Measurements from ENCODE around the gene AMPH.
A peak's percentile ranks its signal among the peaks of the same experiment; 100 is the strongest.

Gene AMPH

GRCh38 chr7:38561166-38561565 is 70.0 kb downstream of the AMPH start:
- Histone ChIP-seq H3K4me3 (IDR thresholded peaks at IDR 0.05; ENCODE audit: insufficient read depth, low read depth, low read length) (no peak overlapping the region), H3K4me1 (ENCODE audit: low read depth, poor library complexity, severe bottlenecking) (no peaks in the 10 kb centered on the region), H4K20me1 (ENCODE audit: insufficient read depth) (no peaks in the 10 kb centered on the region), H3K27ac (no peak overlapping the region), H3K79me2 (ENCODE audit: insufficient read depth, low read depth) (no peaks in the 10 kb centered on the region), H3K4me2 (no peak overlapping the region), H3K36me3 (ENCODE audit: insufficient read depth) (no peaks in the 10 kb centered on the region), H2AFZ (ENCODE audit: low read depth) (no peak overlapping the region), H3K27me3 (ENCODE audit: insufficient read depth, low read depth) (no peaks in the 10 kb centered on the region), H3K9ac (no peak overlapping the region)
- no peak for TF ChIP-seq CTCF (conservative IDR thresholded peaks at IDR 0.05; ENCODE audit: low read depth, low read length)

GRCh38 chr7:38558761-38559345 is 72.3 kb downstream of the AMPH start:
- H3K4me1 ChIP-seq (ENCODE audit: low read depth, poor library complexity, severe bottlenecking): no peaks in the 10 kb centered on the region
- H3K27me3 ChIP-seq (ENCODE audit: insufficient read depth, low read depth): no peaks in the 10 kb centered on the region
- H3K4me3 ChIP-seq (IDR thresholded peaks at IDR 0.05; ENCODE audit: insufficient read depth, low read depth, low read length): no peak overlapping the region
- H3K36me3 ChIP-seq (ENCODE audit: insufficient read depth): no peaks in the 10 kb centered on the region
- no peaks in the 10 kb centered on the region for H3K79me2 ChIP-seq (ENCODE audit: insufficient read depth, low read depth)
- TF ChIP-seq CTCF (conservative IDR thresholded peaks at IDR 0.05; ENCODE audit: low read depth, low read length): no peak
- H3K9ac ChIP-seq: no peak overlapping the region
- H4K20me1 ChIP-seq (ENCODE audit: insufficient read depth): no peaks in the 10 kb centered on the region
- no peak overlapping the region for H2AFZ ChIP-seq (ENCODE audit: low read depth)
- no peak overlapping the region for H3K4me2 ChIP-seq
- H3K27ac ChIP-seq: no peak overlapping the region

- Histone ChIP-seq H3K27ac (no peak overlapping the region), H3K4me1 (ENCODE audit: low read depth, poor library complexity, severe bottlenecking) (peaks cover 14% of the 10 kb centered on the region), H3K79me2 (ENCODE audit: insufficient read depth, low read depth) (no peaks in the 10 kb centered on the region), H3K4me3 (IDR thresholded peaks at IDR 0.05; ENCODE audit: insufficient read depth, low read depth, low read length) (no peak overlapping the region), H2AFZ (ENCODE audit: low read depth) (no peak overlapping the region), H3K9ac (no peak overlapping the region), H3K4me2 (no peak overlapping the region), H3K36me3 (ENCODE audit: insufficient read depth) (no peaks in the 10 kb centered on the region), H4K20me1 (ENCODE audit: insufficient read depth) (no peaks in the 10 kb centered on the region), H3K27me3 (ENCODE audit: insufficient read depth, low read depth) (no peaks in the 10 kb centered on the region)
- no peak for TF ChIP-seq CTCF (conservative IDR thresholded peaks at IDR 0.05; ENCODE audit: low read depth, low read length)
Observed at GRCh38 chr7:38554586-38554985, 76.6 kb downstream of the AMPH start.

- no peak overlapping the region for H3K9ac ChIP-seq
Observed at GRCh38 chr7:38550836-38551235, 80.3 kb downstream of the AMPH start.

More at GRCh38 chr7:38550836-38551235, 80.3 kb downstream of the AMPH start:
- H3K4me1 ChIP-seq (ENCODE audit: low read depth, poor library complexity, severe bottlenecking): peaks cover 14% of the 10 kb centered on the region
- H3K4me3 ChIP-seq (IDR thresholded peaks at IDR 0.05; ENCODE audit: insufficient read depth, low read depth, low read length): no peak overlapping the region
- H3K36me3 ChIP-seq (ENCODE audit: insufficient read depth): no peaks in the 10 kb centered on the region
- peak overlapping the region; percentile 46 for H3K4me2 ChIP-seq
- TF ChIP-seq CTCF (conservative IDR thresholded peaks at IDR 0.05; ENCODE audit: low read depth, low read length): no peak
- H4K20me1 ChIP-seq (ENCODE audit: insufficient read depth): no peaks in the 10 kb centered on the region
- no peak overlapping the region; the same call in 1 of the 2 replicates for H3K27ac ChIP-seq
- no peak overlapping the region for H2AFZ ChIP-seq (ENCODE audit: low read depth)
- H3K79me2 ChIP-seq (ENCODE audit: insufficient read depth, low read depth): no peaks in the 10 kb centered on the region
- no peaks in the 10 kb centered on the region for H3K27me3 ChIP-seq (ENCODE audit: insufficient read depth, low read depth)
